Heart left ventricle (tissue), 13 donors: ENCODE measurements around the gene NOL6.

Experiments
- POLR2A ChIP-seq, 2 donors: fragments of 450-650 bp; IDR thresholded peaks; one replicate each; pipeline ENCODE4 v1.6.1; 2017; ENCODE audit warnings: antibody characterized with exemption in 2 of 2, mild to moderate bottlenecking in 2 of 2, moderate library complexity in 2 of 2
- TF ChIP-seq, protein P1 (sequence below), 12 donors: fragments of 200-600 bp; sonication (generic) in 4 of 12; IDR thresholded peaks; one replicate each; pipeline versions ENCODE4 v1.5.0 to v1.8.0; 2018 to 2022; ENCODE audit warnings: antibody characterized with exemption in 12 of 12, mild to moderate bottlenecking in 5 of 12
- donor health status: ischemic (EF 13 %, LVEDD 7.1; RV severe dilation, severe dysfunction).
- donor health status: DM: no; HTN: yes; CAD: no.
- donor health status: DM: no; HTN: no; CAD: no.
- donor health status: ischemic (EF 25% LVEDD 6.9; RV normal size, moderate dysfunction).
- donor health status: ischemic (EF 25% LVEDD 5.7; RV mildly dilated, moderate dysfunction).
- donor health status: ischemic (EF 35%, LVEDD 5.7; RV mildly dilated, moderate dysfunction).
- donor health status: nonischemic (EF 11% LVEDD 7.7; RV severe dilation, severe dysfunction).
- donor health status: DM: yes; HTN: yes; CAD: no.
- donor health status: PGD.
- donor health status: ischemic (EF 29% LVEDD 5.4; RV normal size, mild dysfunction).
- donor health status: nonischemic (EF 23%, LVEDD 6.1; RV moderate dilation, normal function).

DNA sequence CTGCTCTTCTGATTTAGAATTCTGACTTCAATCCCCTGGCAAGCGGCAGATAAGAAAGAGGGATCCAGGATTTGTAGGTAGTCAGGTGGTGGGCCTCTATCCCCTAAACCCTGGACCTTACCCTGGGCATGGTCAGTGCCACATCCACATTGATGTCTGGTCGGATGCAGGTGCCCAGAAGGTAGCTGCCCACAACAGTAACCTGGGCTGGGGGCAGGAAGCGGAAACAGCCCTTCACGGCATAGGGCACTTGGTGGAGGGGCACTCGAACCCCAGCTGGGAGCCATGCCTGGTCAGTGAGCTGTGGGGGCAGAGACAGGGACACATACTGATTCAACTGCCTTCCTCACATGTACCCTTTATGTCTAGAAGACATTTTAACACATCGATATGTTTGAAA, 3.8 kb downstream of the NOL6 start:
- TF ChIP-seq, protein P1, sequence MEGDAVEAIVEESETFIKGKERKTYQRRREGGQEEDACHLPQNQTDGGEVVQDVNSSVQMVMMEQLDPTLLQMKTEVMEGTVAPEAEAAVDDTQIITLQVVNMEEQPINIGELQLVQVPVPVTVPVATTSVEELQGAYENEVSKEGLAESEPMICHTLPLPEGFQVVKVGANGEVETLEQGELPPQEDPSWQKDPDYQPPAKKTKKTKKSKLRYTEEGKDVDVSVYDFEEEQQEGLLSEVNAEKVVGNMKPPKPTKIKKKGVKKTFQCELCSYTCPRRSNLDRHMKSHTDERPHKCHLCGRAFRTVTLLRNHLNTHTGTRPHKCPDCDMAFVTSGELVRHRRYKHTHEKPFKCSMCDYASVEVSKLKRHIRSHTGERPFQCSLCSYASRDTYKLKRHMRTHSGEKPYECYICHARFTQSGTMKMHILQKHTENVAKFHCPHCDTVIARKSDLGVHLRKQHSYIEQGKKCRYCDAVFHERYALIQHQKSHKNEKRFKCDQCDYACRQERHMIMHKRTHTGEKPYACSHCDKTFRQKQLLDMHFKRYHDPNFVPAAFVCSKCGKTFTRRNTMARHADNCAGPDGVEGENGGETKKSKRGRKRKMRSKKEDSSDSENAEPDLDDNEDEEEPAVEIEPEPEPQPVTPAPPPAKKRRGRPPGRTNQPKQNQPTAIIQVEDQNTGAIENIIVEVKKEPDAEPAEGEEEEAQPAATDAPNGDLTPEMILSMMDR (IDR thresholded peaks at IDR 0.05) = no peak
- TF ChIP-seq POLR2A (IDR thresholded peaks at IDR 0.05) = no peak
